HG03469 (cell line): ENCODE results near the gene EMX1.

Experiments
- ATAC-seq: cut with Tn5 transposase; IDR thresholded peaks from one replicate; pipeline ENCODE4 v1.9.1; 2021; ENCODE audit warnings: mild to moderate bottlenecking, moderate library complexity, moderate number of reproducible peaks; ENCODE audit not compliant: unreplicated experiment

Gene EMX1

DNA sequence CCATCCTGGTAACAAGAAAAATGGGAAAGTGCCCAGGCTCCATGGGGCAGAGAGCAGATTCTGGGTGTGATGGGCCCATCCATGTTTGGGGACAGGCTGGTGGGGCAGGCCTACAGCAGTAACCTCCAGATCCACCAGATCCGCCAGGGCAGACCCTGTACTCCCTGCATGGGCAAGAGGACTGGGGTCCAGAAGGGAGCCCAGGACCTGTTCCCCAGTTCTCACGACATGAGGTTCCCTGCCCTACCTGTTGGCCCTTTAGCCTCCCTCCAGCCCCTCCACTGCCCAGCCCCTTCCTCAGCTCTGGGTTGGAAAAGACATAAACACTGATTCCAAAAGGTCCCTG lies 38.7 kb downstream of the EMX1 start:
- ATAC-seq: no peak

DNA sequence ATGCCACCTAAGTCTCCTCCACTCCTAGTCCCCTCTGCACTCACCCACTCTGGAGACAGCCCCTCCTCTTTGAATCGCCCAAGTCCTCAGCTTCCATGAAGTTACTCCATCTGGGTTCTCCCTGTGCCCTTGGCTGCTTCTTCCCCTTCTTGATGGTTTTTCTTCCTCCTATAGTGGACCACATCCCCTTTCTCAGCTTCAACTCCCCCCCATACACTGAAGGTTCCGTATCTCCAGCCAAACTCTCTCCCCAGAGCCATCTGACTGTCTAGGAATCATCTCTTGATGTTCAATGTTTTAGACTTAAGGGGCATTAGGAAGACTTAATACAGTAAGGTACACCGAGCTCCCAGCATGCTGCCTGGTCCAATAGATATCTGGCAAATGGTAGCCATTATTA lies 39.6 kb downstream of the EMX1 start:
- no peak for ATAC-seq

DNA sequence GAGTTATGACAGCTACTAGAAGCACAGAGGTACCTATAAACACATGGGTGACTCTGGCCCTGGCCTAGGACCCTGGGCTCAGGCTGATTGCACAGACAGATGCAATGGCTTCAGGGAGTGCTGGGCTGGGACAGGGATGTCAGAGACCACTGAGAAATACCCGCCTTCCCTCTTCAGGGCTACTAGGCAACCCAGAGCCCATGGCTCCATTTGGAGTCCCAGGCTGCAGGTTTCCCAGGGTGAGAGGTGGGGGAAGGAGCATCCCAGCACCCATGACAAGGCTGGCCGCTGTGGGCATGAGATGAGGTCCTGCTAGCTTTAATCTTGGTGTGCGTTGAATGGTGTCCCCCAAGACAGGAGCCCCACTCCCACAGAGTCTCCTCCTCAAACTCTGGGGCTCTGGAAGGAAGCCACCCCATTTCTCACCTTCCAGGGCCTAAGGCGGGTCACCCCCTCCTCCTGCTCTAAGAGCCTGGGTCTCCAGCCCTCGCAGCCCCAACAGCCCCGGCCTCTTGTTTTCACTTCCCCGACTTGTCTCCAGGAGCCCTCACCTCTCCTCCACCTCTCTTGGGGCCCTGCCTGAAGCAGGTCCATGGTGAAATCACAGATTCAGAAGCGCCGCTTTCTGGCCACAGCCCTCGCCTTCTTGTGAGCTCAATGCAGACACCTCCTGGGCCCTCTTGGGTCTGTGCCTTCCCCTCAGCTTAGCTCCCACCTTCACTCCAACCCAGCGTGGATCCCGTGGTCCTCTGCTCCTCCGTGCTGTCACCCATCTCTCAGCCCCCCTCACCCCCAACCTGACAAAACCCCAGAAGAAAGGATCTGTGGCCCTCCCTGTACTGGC lies 41.4 kb downstream of the EMX1 start:
- ATAC-seq: no peak

DNA sequence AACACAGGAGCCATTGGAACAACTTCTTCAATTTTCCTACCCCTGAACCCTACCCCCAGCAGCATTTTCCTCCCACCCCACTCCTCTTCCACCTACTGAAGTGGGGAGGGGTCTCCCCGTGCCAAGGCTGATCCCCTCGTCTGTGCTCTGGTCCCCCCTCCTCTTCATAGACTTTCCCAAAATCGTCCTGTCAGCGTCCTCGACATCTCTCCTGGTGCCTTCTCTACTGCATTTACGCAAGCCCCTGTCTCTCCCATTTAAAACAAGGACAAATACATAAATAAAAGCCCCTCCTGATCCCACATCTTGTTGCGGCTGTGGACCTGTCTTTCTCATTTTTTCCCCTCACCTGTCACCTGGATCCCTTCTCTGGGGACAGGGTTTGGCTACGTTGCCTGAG lies 42.2 kb downstream of the EMX1 start:
- ATAC-seq: no peak

GRCh38 chr2:72959995-72960981 lies 43.0 kb downstream of the EMX1 start:
- ATAC-seq: no peak

DNA sequence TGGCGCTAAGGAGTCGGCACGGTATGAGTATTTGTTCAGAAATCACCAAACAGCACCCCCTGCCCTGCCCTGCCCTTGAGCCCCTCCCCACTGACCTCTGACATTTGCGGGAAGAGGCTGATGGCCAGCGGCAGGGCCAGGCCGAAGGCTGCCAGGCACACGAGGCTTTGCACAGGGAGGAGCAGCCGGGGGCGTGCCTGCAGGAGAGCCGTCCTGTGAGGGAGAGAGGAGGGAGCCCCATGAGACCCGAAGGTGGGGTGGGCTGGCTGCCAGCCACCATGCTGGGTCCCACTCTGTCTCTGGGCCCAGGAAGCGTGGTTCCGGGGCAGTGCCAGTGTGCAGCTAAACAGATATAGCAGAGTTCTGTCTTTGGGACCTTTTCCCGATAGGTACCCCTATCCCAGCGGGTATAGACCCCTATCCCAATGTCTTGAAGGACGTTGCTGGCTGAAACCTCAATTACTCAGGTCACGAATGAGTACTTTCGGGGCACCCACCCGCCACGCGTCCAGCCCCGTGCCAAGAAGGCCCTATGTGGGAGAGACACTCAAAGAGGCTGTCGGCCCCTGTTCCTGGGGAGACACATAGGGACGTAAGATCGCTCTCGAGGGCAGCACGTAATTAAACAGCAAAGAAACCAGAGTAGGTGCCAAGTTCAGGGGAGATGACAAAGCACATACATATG lies 43.9 kb downstream of the EMX1 start:
- ATAC-seq: no peak

DNA sequence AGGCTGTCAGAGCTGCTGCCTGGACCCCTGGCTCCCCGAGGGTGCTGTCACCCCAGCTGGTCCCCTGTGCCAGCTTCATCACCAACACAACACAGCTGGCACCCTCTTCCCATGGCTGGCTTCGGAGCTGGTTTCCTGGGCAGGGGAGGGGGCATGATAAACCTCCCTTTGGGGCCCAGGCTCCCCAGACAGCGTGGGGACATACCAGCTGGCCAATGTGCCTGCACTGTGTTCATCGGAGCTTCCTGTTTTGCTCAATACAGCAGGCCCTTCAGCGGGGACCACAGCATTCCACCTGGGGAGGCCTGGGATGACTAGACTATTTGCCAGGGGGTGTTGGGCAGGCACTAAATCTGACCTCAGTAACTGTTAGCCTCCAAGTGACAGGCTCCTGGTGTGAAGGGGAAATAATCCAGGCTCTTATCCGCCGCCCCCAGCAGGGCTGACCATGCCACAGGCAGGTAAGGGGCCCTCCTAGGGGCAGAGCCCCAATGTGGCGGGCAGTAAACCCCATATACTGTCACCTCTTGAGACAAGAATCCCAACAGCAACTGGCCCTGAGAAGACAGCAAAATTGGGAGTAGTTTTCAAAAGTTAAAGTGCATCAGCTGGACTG lies 44.6 kb downstream of the EMX1 start:
- no peak for ATAC-seq

DNA sequence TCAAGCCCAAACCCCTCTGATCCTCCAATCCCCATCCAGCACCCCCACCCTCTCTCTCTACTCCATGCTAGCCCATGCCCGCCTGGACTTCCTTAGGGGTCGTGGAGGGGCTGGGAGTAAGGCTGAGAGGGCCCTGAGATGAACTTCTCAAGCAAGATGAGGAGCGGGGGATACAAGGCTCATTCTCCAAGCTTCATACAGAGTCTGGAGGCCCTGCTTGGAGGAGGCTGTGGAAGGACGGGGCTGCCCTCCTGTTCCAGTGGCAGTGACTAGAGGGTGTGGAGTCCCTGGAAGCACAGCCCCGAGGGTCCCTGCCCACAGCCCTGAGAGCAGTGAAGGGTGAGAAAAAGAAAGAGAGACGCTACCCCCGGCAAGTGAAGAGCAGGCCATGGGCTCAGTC lies 45.6 kb downstream of the EMX1 start:
- ATAC-seq: no peak

DNA sequence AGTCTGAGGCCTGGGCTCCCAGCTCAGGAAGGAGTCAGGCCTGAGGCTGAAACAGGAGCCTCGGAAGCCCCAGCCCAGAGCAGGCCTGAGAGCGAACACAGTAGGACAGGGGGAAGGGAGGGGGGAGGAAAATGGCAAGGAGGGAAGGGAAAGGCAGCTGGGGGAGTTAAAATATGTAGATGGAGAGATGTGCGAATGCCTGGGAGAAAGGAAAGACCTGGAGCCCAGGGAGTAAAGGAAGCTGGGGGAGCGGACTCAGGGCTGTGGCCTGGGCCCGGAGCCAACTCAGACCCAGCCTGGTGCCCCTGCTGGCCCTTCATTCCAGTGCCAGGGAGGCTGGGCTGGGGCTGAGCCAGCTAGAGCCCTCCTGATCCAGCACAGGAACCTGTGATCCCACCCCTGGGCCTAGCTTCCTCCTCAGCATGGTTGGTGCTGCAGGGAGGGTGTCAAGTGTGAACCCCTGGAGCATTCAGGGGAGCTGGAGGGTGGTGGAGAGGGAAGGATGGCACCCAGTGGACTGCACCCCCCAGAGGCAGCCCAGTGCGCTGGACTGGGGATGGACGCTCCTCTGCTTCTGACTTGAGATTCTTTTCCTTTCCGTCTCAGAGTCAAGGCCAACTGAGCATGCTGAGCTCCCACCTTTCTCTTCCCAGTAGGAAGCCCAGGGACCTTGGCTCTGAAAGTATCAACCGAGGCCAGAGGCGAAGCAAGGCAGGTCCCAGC lies 46.3 kb downstream of the EMX1 start:
- no peak for ATAC-seq

- no peak for ATAC-seq
Observed at GRCh38 chr2:72964146-72964525, 46.8 kb downstream of the EMX1 start.

DNA sequence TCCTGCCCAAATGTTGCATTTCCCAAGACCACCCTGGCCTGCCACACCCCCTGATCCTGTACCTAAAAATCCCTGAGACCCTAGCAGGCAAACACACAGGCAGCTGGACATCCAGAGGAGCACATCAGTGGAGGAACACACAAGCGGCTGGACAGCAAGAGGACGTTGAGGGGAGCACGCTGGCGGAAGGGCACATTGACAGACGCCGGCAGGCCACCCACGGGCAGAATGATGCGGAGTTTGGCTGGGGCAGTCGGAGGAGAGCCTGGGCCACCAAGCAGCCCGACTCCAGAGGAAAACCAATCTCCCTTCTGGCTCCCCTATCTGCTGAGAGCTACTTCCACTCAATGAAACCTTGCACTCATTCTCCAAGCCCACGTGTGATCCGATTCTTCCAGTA lies 47.7 kb downstream of the EMX1 start:
- no peak for ATAC-seq

- ATAC-seq: no peak
Observed at GRCh38 chr2:72965770-72966450, 48.6 kb downstream of the EMX1 start.

DNA sequence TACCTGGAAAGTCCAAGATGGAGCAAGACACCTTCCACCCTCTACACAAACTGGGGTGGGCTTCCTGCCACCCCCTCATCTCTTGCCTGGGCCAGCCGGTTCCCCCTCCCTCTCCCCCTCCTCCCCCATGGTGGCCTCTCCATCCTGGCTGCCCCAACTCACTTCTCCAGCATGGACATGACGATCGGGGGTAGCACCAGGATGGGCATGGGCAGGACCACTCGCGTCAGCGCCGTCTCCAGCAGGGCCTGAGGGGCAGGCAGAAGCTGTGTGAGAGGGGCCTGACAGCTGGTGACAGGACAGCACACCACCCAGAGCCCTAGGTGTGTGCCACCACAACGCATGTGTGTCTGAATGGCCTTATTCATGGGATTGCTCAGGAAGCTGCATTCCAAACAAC lies 51.0 kb downstream of the EMX1 start:
- ATAC-seq: no peak

DNA sequence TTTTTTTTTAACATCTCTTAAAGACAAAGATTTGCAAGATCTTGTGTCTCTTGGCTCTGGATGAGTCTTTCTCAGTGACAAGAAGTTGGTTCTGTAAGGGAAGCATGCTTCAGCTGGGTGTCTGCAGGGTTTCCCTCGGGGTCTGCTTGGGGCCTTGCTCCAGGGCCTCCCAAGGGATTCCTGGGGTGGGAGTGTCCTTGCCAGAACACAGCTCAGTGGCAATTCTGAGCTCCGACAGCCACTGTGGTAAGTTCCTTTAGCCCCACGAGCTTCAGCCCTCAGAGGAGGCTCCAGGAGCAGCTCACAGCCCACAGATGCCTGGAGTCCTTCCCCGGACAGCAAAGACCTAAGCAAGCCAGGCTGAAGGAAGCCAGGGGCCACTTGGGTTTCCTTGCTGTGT lies 52.4 kb downstream of the EMX1 start:
- no peak for ATAC-seq

DNA sequence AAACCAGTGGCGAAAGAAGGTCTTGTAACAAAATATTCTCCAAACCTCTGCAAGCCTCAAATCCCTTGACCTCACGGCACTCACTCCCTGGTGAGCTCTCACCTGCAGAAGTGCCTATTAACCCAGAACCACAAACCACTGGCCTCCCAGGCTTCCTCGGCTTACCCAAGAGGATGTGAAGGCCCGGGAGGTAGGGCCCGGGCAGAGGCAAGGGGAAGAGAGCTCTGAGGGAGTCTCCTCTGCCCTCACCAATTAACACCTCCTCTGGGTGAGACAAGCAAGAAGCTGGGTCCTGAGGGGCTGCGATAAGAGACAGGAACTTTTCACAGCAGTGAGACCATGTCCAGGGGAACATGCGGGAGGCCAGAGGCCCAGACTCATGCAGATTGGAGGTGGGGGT lies 53.7 kb downstream of the EMX1 start:
- no peak for ATAC-seq

DNA sequence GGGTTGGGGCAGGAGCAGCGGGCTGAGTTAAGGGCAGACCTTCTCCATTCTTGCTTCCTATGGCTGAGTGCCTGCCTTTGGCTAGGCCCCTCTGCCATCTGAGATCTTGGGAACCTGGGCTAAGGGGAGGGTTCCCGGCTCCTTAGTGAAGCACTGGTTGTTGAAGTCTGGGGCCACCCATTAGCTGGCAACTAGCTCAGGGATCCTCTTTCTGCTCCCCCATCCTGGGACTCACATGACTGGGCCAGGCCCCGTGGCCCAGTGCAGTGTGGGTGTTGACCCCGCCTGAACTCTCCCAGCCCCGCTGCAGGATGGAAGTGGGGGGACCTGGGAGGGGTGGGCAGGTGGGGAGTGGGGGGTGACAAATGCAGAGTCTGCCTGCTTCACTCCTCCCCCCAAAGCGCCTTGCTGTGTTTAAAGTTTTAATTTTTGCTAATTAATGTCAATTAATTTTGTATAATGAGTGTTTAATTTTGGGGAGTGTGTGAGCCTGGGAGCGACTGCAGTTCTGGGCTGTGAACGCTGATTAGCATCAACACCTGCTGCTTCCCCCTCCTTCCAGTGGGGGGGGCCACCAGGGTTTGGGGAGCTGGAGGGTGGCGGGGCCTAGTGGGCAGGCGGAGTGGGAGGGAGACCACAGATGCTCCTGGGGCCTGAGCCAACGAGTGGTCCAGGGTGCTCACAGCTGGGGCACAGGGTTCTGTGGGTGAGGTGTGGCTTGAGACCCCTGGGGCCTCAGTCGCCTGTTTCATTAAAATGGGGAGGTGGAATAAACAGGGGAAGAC lies 55.2 kb downstream of the EMX1 start:
- ATAC-seq: no peak

- ATAC-seq: no peak
Observed at GRCh38 chr2:72973137-72973535, 55.8 kb downstream of the EMX1 start.

- ATAC-seq: no peak
Observed at GRCh38 chr2:72973566-72974435, 56.5 kb downstream of the EMX1 start.
